Measurements from ENCODE around the gene GAS2.
"Not testable (repeated sequence)": the region's sequence is repeated elsewhere in the genome, so short reads cannot be mapped to it uniquely, and the experiment has no call there.

GAS2 gene

GRCh38 chr11:22666325-22666687 is at the start of gene GAS2:
GAS2 (plus strand) TSS chr11:22666611; CDS start chr11:22674870, 8,259 bp downstream.
- DNase-seq: no peak

- DNase-seq: no peak
Observed at GRCh38 chr11:22617868-22618267, 48.5 kb upstream of the GAS2 start.

DNA sequence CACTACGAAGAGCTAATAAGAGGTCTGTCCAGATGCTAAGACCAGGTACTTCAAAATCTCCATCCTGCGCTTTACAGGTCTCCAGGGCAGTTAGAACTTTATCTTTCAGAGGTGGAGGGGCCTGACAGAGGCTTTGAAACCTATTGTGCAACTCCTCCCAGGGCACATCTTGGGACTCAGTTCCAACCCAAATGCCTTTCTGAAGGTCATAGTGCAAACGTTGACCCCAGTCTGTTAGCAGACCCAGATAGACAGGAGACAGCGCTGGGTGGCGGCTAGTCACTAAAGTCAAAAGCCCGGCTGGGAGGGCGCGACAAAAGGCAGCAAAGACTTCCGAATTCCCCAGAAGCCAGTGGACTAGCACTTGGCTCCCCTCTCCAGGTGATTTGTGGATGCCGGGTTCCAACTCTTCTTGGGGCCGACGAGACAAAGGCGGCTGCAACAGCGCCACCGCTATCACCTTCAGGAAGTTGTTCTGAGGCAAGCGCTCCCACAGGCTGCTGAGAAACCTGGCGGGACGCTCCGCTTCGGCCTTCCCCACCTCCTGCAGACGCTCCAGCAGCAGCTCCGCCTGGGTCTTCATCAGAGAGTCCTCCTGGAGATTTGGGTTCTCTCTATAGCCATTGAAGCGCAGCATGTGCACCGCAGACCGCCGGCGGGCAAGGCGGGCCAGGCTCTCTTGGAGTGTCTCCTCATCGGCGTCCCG is 41.5 kb upstream of the GAS2 start:
- DNase-seq: peak; percentile 90

GRCh38 chr11:22625448-22626287 is 40.7 kb upstream of the GAS2 start, which contains the start of gene FANCF:
FANCF (minus strand) TSS chr11:22625823; CDS start chr11:22625810, 13 bp downstream.
- peak; percentile 98 for DNase-seq

- DNase-seq: no peak
Observed at GRCh38 chr11:22626573-22627239, 39.7 kb upstream of the GAS2 start.

GRCh38 chr11:22627421-22627820 is 39.0 kb upstream of the GAS2 start:
- DNase-seq: no peak

DNA sequence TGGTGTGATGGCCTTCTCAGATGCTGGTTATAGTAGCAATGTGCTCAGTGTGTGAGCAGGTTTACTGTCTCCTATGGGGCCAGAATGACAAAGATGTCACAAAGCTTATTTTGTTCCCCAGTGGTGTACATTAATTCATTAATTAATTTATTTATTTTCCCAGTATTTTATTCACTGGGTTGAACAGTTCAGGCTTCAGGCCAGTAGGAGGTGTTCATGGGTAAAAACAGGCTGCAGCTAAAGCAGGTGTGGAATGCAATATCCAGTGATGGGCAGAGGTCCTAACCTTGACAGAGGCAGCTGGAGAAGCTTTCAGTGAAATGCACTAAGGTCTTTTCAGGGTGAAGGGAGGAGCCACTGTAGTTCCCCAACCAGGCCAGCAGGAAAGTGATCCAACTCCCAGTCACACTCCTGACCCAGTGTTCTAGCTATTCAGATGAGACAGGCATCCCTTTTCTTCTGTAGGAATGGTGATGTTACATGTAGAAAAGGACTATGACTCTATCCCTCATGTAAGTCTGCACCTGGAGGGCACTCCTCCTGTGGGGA is 33.0 kb upstream of the GAS2 start:
- no peak for DNase-seq

DNA sequence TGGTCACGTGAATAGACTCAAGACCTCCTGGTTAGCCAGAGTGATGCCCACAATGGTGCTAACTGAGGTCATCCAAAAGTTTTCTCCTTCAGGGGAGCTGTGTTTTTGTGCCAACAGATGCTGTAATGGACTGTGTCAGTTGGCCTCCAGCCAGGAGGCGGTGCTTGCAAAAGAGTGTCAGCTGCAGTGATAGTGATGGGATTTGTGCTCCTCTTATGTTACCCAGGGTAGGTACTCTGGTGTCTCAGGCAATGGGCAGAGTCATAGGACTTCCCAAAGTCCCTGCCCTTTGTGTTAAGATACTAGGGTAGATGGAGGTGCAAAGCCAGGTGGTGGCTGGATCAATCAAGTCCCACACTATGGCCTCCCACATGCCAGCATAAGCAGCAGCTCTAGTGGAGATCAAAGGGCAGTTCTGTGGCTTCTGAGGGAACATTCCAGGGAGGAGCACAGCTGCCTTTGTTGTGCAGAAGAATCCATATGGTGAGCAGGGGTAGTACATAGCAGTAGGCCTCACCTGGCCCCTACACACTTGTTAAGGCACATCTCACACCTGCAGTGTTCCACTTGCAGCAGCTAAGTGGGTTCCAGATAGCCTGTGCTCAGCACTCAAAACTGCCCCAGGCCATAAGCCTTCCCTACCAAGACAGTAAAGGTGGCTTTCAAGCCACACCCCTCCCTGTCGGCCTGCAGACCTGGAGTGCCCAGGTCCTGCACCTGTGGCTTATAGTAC is 31.3 kb upstream of the GAS2 start:
- no peak for DNase-seq

DNA sequence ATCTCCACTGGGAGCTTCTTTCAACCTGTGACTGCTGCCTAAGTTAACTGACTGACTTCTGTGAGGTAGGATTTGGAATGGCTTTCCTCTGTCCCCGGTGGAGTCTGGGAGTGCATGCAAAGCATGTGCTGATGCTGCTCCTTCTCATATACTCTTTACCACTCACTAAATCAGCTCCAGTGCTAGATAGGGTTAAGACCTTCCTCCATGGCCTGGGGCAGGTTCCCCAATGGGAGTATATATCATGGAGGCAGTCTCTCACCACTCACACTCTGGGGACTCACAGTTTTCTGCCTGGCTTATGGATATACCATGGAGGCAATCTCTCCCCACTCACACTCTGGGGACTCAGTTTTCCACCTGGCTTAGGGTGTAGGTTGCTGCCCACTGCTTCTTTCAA is 30.7 kb upstream of the GAS2 start:
- DNase-seq: no peak

GRCh38 chr11:22640862-22641261 is 25.5 kb upstream of the GAS2 start:
- DNase-seq: no peak

DNA sequence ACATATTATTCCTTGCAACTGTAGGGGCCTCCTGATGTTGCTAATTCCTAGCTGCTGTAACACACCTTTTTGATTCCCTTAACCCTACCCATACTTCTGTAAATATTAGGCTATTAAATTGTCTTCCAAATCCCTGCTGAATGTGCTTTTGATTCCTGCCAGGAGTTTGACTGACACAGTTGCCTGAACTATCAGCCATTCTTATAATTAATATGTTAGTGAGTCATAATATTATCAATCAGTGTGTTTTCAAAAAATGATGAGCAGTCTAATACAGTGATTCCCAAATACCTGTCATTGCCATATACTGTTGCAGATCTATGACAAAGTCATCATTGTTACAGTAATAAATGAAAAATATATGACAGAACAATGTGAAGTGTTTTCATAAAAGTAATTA is 24.9 kb upstream of the GAS2 start:
- DNase-seq: no peak

- DNase-seq: not testable (repeated sequence)
Observed at GRCh38 chr11:22652346-22652745, 14.1 kb upstream of the GAS2 start.

DNA sequence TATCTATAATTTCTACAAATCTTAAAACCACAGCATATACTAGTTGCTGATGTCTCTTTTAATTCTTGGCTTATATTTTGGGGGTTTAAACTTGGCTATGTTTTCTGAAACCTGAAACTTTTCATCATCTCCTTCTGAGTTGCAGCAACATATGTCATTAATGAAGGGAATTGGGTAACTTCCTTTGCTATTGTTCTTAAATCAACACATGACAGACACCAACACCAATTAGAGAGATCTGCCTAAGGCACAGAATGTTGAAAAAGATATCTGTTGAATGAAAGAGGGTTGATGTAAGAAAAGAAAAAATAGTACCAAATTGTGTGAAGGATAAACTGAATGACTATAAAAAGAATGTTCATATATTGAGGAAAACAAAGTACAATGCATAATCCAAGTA is 10.3 kb upstream of the GAS2 start:
- DNase-seq: no peak

- peak; percentile 25 for DNase-seq
Observed at GRCh38 chr11:22657101-22657694, 9.2 kb upstream of the GAS2 start.

GRCh38 chr11:22659783-22660182 is 6.6 kb upstream of the GAS2 start:
- no peak for DNase-seq

GRCh38 chr11:22666688-22667439 is 453 bp downstream of the GAS2 start:
- DNase-seq: peak; percentile 54

DNA sequence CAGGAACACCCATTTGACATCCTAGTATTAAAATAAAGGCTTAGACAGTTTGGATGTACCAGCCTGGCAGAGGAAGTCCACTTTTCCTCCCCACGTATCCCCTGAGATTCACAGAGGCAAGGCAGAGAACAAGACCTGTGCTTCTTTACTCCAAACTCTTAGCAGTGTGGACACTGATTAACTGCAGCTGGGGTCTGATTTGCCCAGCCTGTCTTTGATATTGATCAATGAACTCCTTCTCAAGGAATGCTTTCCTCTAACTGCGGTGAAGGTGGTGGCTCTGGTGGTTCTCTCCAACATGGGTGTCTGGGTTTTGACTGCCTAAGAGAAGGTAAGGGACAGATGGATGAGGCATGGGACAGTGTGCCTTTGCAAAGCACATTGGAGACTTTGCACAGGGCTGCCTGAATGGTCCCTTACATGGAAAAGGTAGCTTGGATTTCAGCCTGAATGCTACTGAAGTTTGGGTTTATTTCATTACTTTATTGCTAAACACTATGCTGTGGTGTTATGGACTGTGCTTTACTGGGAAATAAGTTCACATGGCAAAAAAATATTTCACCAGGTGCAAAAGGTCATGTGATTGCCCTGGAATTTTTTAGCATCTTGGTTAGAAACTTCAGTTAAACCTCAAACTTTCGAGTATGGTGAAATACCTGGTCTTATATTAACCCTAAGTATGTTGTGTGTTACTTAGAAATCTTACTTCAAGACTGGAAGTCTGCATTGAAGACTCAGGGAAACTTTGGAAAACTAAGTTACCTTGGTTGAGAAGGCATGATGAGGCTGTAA is 1.8 kb downstream of the GAS2 start:
- no peak for DNase-seq

- DNase-seq: no peak
Observed at GRCh38 chr11:22669368-22669767, 3.0 kb downstream of the GAS2 start.

DNA sequence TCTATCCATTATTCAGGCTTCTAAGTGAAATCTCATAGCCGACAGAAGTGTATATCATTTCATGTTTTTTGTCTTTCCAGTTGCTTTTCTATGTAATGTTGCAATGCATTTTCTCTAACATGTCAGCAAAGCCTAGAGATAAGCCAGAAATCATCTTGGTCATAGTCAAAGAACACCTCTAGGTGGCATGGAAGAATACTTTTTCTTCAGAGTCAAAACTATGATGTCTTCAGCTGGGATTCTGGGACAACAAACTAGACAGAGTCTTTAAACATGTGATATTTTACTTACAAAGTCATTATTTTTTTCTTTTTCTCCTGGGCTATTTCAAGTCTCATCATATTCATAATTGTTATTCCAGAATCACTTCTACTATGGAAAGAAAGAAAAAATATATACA is 4.4 kb downstream of the GAS2 start:
- no peak for DNase-seq

DNA sequence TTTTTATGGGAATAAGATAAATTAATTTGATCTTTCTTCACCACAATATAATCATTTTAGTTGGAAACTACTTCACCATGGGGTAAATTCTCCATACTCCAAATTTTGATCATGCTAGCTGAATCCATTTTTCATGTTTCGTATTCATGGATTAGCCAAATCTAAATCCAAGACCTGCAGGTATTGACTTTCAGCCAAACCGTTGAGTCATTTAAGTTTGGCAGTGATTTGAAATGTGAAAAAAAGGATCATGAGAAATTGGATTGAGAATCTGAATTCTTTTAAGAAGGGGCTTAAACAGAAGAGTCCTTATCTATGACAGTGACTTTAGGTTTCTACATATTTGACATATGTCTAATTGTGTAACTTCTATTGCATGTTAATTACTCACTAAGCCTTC is 5.3 kb downstream of the GAS2 start:
- no peak for DNase-seq

Measured in NCI-H526 treated with DMSO at 0.1 percent for 48 hours (cell line).